Chondrocyte (in vitro differentiated cells): ENCODE results near the gene ASIC2. TPM values are rescaled to one million over a fixed set of nuclear protein-coding genes. Genes with fewer than 3 reads are reported as not detected.

ENCODE experiments used
- DNase-seq: peaks from one replicate; pipeline ENCODE4 v3.0.0; 2021; ENCODE audit warnings: mixed read lengths, low spot score
- H3K27ac Mint-ChIP-seq: one replicate; pipeline ENCODE4 v1.8.0; 2021; ENCODE audit warnings: mild to moderate bottlenecking, moderate library complexity, mixed read lengths; ENCODE audit not compliant: unreplicated experiment
- H3K27me3 Mint-ChIP-seq: 2 replicates; pipeline ENCODE4 v1.8.0; 2021; ENCODE audit warnings: low read depth, mixed read lengths
- H3K36me3 Mint-ChIP-seq: 2 replicates; pipeline ENCODE4 v1.8.0; 2021; ENCODE audit warnings: low read depth, mixed read lengths
- H3K4me1 Mint-ChIP-seq: 2 replicates; pipeline ENCODE4 v1.8.0; 2021; ENCODE audit warnings: low read depth, mild to moderate bottlenecking, mixed read lengths
- H3K4me3 Mint-ChIP-seq: one replicate; pipeline ENCODE4 v1.8.0; 2021; ENCODE audit warnings: mild to moderate bottlenecking, moderate library complexity, mixed read lengths; ENCODE audit not compliant: unreplicated experiment
- H3K9me3 Mint-ChIP-seq: 2 replicates; pipeline ENCODE4 v1.8.0; 2021; ENCODE audit warnings: low read depth, mixed read lengths
- total RNA-seq: library from RNA; stranded (reverse); gene quantifications from 3 replicates; pipeline ENCODE4 v1.2.1, GENCODE V29; 2021
- TF ChIP-seq, protein P1 (sequence below): fragments of 200-600 bp; sonication (generic); IDR thresholded peaks from 2 replicates; pipeline ENCODE4 v1.5.0; 2021; ENCODE audit warnings: antibody characterized with exemption, mild to moderate bottlenecking, moderate library complexity

ASIC2 gene
- total RNA-seq, 1 donor from 2014 or later: not detected

DNA sequence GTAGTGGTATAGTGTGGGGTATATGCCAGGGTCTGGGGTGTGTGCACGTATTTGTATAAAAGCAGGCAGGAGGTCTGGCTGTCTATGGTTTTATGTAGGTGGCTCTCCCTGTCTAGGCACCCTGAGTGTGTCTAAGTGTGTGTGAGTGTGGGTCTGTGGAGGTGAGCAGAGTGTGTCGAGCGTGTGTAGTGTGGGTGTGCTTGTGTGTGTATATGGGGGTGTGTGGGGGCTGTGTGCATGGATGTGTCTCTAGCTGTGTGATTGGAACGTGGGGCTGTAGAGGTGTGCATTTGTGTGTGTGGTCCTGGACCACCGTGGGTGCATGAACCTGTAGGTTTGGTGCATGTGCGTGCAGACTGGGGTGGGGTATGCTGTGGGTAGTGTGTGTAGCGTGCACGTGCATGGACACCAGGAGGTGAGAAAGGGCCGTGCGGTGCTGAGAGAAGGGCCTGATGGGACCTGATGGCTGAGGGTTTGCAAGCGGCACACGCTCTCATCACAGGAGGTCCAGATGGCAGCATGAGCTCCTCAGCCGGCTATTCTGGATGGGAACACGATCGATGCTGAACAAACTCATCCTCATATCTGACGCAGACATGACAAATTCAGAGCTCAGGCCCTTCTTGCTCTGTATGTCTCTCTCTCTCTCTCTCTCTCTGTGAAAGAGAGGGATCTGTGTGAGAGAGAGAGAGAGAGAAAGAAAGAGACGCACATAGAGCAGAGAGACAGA is 273.8 kb downstream of the ASIC2 start:
- TF ChIP-seq, protein P1, sequence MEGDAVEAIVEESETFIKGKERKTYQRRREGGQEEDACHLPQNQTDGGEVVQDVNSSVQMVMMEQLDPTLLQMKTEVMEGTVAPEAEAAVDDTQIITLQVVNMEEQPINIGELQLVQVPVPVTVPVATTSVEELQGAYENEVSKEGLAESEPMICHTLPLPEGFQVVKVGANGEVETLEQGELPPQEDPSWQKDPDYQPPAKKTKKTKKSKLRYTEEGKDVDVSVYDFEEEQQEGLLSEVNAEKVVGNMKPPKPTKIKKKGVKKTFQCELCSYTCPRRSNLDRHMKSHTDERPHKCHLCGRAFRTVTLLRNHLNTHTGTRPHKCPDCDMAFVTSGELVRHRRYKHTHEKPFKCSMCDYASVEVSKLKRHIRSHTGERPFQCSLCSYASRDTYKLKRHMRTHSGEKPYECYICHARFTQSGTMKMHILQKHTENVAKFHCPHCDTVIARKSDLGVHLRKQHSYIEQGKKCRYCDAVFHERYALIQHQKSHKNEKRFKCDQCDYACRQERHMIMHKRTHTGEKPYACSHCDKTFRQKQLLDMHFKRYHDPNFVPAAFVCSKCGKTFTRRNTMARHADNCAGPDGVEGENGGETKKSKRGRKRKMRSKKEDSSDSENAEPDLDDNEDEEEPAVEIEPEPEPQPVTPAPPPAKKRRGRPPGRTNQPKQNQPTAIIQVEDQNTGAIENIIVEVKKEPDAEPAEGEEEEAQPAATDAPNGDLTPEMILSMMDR: no peak
- H3K27ac Mint-ChIP-seq: peak overlapping the region; percentile 42
- H3K4me3 Mint-ChIP-seq: no peak overlapping the region
- peaks cover 9% of the 10 kb centered on the region for H3K4me1 Mint-ChIP-seq
- H3K36me3 Mint-ChIP-seq: no peaks in the 10 kb centered on the region
- H3K27me3 Mint-ChIP-seq: peaks cover 25% of the 10 kb centered on the region
- H3K9me3 Mint-ChIP-seq: no peaks in the 10 kb centered on the region
- DNase-seq: no peak

DNA sequence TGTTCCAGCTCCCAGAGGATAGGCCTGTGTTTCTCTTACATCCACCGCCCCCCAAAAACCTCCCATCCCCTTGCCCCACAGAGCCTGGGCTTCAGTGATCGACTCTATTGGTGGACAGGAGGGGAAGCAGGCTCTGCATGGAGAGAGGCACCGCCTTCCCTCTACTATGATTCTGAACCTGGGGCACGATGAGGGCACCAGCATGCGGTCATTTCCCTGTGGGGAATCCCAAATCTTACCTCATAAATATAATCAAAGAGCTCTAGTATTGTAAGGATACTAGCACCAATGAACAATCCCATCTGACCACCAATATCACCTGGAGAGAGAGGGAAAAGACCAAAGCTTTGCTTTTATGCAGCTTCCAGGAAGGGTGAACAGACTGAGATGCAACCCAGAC is 275.7 kb downstream of the ASIC2 start:
- DNase-seq: no peak
- H3K36me3 Mint-ChIP-seq: no peaks in the 10 kb centered on the region
- no peak overlapping the region for H3K4me3 Mint-ChIP-seq
- no peaks in the 10 kb centered on the region for H3K9me3 Mint-ChIP-seq
- TF ChIP-seq, protein P1: no peak
- H3K4me1 Mint-ChIP-seq: peaks cover 28% of the 10 kb centered on the region
- H3K27me3 Mint-ChIP-seq: peaks cover 15% of the 10 kb centered on the region
- H3K27ac Mint-ChIP-seq: no peak overlapping the region

DNA sequence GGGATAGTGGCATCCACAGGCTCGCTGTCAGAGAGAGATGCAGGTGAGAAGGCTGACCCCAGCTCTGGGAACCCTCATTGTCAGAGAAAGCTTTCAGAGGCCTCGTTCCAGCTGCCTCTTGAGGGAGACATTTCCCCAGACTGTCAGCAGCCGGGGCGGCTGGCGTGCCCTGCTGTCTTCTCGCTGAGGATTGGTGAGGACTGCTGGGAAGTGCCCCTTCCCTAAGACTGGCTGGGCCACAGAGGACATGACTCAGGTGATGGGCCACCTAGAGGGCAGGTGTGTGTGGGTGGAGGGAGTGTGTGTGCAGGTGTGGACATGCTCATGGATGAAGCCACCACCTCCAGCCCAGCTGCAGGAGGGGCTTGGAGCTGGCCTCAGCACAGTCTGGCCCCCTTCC is 276.2 kb downstream of the ASIC2 start:
- Mint-ChIP-seq H3K9me3 (no peaks in the 10 kb centered on the region), H3K27ac (no peak overlapping the region), H3K36me3 (no peaks in the 10 kb centered on the region), H3K27me3 (peaks cover 15% of the 10 kb centered on the region), H3K4me1 (peaks cover 33% of the 10 kb centered on the region), H3K4me3 (no peak overlapping the region)
- no peak for DNase-seq
- TF ChIP-seq, protein P1: peak; percentile 25

DNA sequence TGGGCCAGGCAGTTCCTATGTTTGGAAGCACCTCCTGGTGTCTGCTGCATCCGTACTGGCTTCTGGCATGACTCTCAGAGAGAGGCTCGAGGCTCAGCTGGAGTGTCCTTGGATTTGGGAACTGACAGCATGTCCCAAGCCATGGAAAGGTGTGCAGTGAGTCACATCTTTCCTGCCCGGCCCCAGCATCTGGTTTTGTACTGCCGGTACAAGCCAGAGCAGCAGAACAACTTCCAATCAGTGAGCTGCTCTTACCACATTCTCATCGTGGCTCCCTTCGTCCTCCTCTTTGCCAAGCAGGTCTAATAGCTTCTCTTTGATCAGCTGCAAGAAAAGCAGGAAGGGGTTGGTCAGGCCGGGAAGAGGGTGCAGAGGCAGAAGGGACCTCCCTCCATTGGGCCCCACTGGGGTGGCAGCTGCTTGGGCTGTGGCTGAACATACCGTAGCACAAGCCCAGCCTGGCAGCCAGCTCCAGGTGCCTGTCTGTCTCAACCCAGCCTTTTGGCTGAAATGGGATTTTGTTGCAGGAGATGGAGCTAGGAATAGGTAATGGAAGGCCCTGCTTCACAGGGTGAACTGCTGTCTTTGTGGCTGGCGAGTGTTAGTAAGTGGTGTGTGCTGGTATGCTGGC is 277.3 kb downstream of the ASIC2 start:
- Mint-ChIP-seq H3K9me3 (no peaks in the 10 kb centered on the region), H3K4me3 (no peak overlapping the region), H3K27ac (no peak overlapping the region), H3K36me3 (no peaks in the 10 kb centered on the region), H3K4me1 (peaks cover 37% of the 10 kb centered on the region), H3K27me3 (peaks cover 15% of the 10 kb centered on the region)
- no peak for DNase-seq
- TF ChIP-seq, protein P1: no peak

DNA sequence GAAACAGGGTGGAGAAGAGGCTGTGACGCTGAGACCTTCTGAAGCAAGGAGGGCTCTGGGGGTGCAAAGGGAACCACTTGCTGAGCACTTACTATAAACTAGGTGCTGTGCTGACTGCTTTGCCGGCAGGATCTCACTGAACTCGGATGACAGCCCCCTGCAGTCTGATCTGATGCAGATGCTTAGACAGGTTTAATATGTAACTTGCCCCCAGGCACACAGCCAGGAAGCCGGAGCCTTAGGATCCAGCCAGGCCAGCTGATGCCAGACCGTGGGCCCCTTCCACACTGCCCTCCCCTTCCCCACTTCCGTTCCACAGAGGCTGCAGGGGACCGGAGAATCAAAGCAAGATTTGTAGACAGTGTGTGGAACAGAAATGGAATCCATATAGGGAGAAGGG is 278.3 kb downstream of the ASIC2 start:
- Mint-ChIP-seq H3K4me1 (peaks cover 37% of the 10 kb centered on the region), H3K9me3 (no peaks in the 10 kb centered on the region), H3K27ac (peak overlapping the region; percentile 32), H3K4me3 (no peak overlapping the region), H3K36me3 (no peaks in the 10 kb centered on the region), H3K27me3 (peaks cover 13% of the 10 kb centered on the region)
- TF ChIP-seq, protein P1: no peak
- DNase-seq: no peak
